ENCODE results near the gene SMYD3.
"Not testable (repeated sequence)": the region's sequence is repeated elsewhere in the genome, so short reads cannot be mapped to it uniquely, and the experiment has no call there.

Gene SMYD3

GRCh38 chr1:245777752-245778151 is 729.3 kb downstream of the SMYD3 start:
- H3K27me3 ChIP-seq (ENCODE audit: insufficient read depth, low read depth): no peaks in the 10 kb centered on the region
- no peaks in the 10 kb centered on the region for H4K20me1 ChIP-seq (ENCODE audit: insufficient read depth)
- no peak for TF ChIP-seq CTCF (conservative IDR thresholded peaks at IDR 0.05; ENCODE audit: low read depth, low read length)
- H2AFZ ChIP-seq (ENCODE audit: low read depth): no peak overlapping the region
- no peaks in the 10 kb centered on the region for H3K36me3 ChIP-seq (ENCODE audit: insufficient read depth)
- no peaks in the 10 kb centered on the region for H3K79me2 ChIP-seq (ENCODE audit: insufficient read depth, low read depth)
- no peaks in the 10 kb centered on the region for H3K4me1 ChIP-seq (ENCODE audit: low read depth, poor library complexity, severe bottlenecking)
- no peak overlapping the region for H3K27ac ChIP-seq
- H3K9ac ChIP-seq: no peak overlapping the region
- H3K4me2 ChIP-seq: no peak overlapping the region
- no peak overlapping the region for H3K4me3 ChIP-seq (IDR thresholded peaks at IDR 0.05; ENCODE audit: insufficient read depth, low read depth, low read length)

- Histone ChIP-seq H3K27ac (no peak overlapping the region), H3K36me3 (ENCODE audit: insufficient read depth) (no peaks in the 10 kb centered on the region), H4K20me1 (ENCODE audit: insufficient read depth) (no peaks in the 10 kb centered on the region), H3K9ac (no peak overlapping the region), H2AFZ (ENCODE audit: low read depth) (no peak overlapping the region), H3K4me3 (IDR thresholded peaks at IDR 0.05; ENCODE audit: insufficient read depth, low read depth, low read length) (no peak overlapping the region), H3K27me3 (ENCODE audit: insufficient read depth, low read depth) (no peaks in the 10 kb centered on the region), H3K79me2 (ENCODE audit: insufficient read depth, low read depth) (no peaks in the 10 kb centered on the region), H3K4me1 (ENCODE audit: low read depth, poor library complexity, severe bottlenecking) (no peaks in the 10 kb centered on the region), H3K4me2 (no peak overlapping the region)
- TF ChIP-seq CTCF (conservative IDR thresholded peaks at IDR 0.05; ENCODE audit: low read depth, low read length): no peak
These were observed 730.3 kb downstream of the SMYD3 start for GRCh38 chr1:245776694-245777332.

- no peak overlapping the region for H3K9ac ChIP-seq
- no peaks in the 10 kb centered on the region for H3K4me1 ChIP-seq (ENCODE audit: low read depth, poor library complexity, severe bottlenecking)
- H3K79me2 ChIP-seq (ENCODE audit: insufficient read depth, low read depth): no peaks in the 10 kb centered on the region
- H3K36me3 ChIP-seq (ENCODE audit: insufficient read depth): no peaks in the 10 kb centered on the region
- no peak for TF ChIP-seq CTCF (conservative IDR thresholded peaks at IDR 0.05; ENCODE audit: low read depth, low read length)
- H4K20me1 ChIP-seq (ENCODE audit: insufficient read depth): no peaks in the 10 kb centered on the region
- H2AFZ ChIP-seq (ENCODE audit: low read depth): no peak overlapping the region
- no peak overlapping the region for H3K4me2 ChIP-seq
- H3K27me3 ChIP-seq (ENCODE audit: insufficient read depth, low read depth): no peaks in the 10 kb centered on the region
- no peak overlapping the region for H3K4me3 ChIP-seq (IDR thresholded peaks at IDR 0.05; ENCODE audit: insufficient read depth, low read depth, low read length)
- H3K27ac ChIP-seq: no peak overlapping the region
These were observed 730.9 kb downstream of the SMYD3 start for GRCh38 chr1:245776139-245776538.

GRCh38 chr1:245774931-245775330 is 732.1 kb downstream of the SMYD3 start:
- not testable (repeated sequence) for H3K4me3 ChIP-seq (IDR thresholded peaks at IDR 0.05; ENCODE audit: insufficient read depth, low read depth, low read length); H2AFZ ChIP-seq (ENCODE audit: low read depth); H3K36me3 ChIP-seq (ENCODE audit: insufficient read depth); H4K20me1 ChIP-seq (ENCODE audit: insufficient read depth); H3K4me1 ChIP-seq (ENCODE audit: low read depth, poor library complexity, severe bottlenecking); H3K9ac ChIP-seq; H3K79me2 ChIP-seq (ENCODE audit: insufficient read depth, low read depth); H3K4me2 ChIP-seq; H3K27ac ChIP-seq; H3K27me3 ChIP-seq (ENCODE audit: insufficient read depth, low read depth)

GRCh38 chr1:245774196-245774595 is 732.9 kb downstream of the SMYD3 start:
- Histone ChIP-seq H3K27me3 (ENCODE audit: insufficient read depth, low read depth) (no peaks in the 10 kb centered on the region), H4K20me1 (ENCODE audit: insufficient read depth) (no peaks in the 10 kb centered on the region), H3K27ac (no peak overlapping the region), H3K4me2 (no peak overlapping the region), H3K79me2 (ENCODE audit: insufficient read depth, low read depth) (no peaks in the 10 kb centered on the region), H3K4me3 (IDR thresholded peaks at IDR 0.05; ENCODE audit: insufficient read depth, low read depth, low read length) (no peak overlapping the region), H3K36me3 (ENCODE audit: insufficient read depth) (no peaks in the 10 kb centered on the region), H2AFZ (ENCODE audit: low read depth) (no peak overlapping the region), H3K4me1 (ENCODE audit: low read depth, poor library complexity, severe bottlenecking) (no peaks in the 10 kb centered on the region), H3K9ac (no peak overlapping the region)
- TF ChIP-seq CTCF (conservative IDR thresholded peaks at IDR 0.05; ENCODE audit: low read depth, low read length): no peak
